ENCODE results near the gene GRIK3.

GRIK3 gene

GRCh38 chr1:37015713-37016112 lies 18.6 kb downstream of the GRIK3 start:
- DNase-seq (ENCODE audit: low read depth): no peak

DNA sequence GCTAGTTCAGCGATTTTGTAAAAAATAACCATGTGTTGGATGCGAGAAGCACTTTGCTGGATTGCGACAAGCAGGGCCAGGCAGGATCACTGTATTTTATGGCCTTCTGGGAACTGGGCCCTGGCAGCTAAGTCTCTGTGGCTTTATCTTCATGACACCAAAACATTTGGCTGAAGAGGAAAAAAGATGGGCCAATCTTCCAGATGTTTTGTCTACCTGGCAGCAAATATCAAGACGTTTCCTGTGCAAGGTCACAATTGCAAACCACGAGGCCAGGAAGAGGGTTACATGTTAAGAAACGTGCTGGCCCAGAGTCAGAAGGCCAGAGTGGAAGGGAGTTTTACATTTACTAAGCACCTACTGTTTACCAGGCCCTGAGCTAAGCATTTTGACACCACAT lies 22.1 kb downstream of the GRIK3 start:
- no peak for DNase-seq (ENCODE audit: low read depth)

DNA sequence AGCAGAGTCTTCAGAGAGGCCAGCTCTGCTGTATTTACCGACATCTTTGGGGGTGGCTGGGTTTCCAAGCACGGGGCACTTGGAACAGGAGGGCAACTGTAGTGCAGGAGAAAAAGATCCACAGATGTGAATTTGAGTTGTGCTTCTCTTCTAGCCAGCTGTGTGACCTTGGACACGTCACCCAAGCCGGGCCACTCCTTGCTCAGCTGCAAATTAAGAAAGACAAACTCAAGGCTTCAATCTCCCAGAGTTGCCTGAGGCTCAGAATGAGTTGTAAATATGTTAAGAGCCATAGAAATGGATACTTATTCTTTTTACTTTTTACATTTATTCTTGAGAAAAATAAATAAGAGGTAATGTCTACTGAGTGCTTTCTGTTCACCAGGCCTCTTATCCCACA lies 24.3 kb downstream of the GRIK3 start:
- no peak for DNase-seq (ENCODE audit: low read depth)

- no peak for DNase-seq (ENCODE audit: low read depth)
Observed at GRCh38 chr1:37009521-37009920, 24.8 kb downstream of the GRIK3 start.

DNA sequence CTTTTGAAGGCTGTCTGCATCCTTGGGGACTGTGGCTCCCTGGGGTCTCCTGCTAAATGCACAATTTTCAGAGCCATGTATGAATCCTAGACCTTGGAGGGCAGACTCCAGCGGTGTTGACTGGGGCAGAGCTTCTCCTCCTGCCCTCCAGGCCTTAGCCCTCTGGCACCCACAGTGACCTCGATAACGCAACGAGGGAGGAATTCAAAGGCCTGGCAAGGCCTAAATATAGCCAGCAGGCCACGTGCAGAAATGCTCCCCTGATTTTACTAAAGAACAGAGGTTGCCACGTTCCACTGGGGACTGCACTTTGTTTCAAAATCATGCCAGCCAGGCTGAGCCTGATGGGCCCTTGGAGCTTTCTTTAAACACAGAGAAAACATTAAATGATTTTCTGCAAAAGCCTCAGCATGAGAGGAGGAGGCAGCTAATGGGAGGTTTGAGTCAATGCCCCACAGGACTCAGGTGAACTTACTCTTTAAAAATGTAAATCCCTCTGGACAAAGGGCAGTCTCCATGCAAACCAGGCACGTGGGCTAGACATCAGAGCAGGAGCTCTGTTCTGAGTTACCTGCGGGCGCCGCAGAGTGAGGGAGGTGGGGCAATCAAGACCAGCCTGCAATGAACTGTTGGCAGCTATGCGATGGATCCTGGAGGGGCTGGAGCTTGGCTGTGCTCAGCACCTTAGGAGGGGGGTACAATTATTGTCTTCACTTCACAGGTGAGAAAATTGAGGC lies 28.0 kb downstream of the GRIK3 start:
- no peak for DNase-seq (ENCODE audit: low read depth)

- no peak for DNase-seq (ENCODE audit: low read depth)
Observed at GRCh38 chr1:37002898-37003297, 31.4 kb downstream of the GRIK3 start.

- DNase-seq (ENCODE audit: low read depth): no peak
Observed at GRCh38 chr1:37001703-37002102, 32.6 kb downstream of the GRIK3 start.

- DNase-seq (ENCODE audit: low read depth): no peak
Observed at GRCh38 chr1:36996106-36996505, 38.2 kb downstream of the GRIK3 start.

DNA sequence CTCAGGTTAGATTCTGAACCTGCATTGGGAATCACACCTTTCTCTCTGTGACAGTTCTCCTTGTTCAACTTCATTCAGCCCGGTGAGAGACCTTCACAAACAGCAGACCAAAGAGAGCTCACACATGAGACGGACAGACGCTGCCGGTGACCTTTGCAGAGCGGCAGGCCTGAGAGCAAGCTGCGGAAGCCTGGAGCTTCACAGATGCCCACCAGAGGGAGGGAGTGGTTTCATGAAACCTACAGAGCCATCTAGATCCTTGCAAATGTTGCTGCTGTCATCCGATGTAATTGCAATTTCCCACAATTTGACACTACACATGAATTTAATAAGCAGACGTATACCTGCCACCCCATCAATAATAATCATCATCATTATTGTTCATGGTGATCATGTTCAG lies 39.4 kb downstream of the GRIK3 start:
- no peak for DNase-seq (ENCODE audit: low read depth)

DNA sequence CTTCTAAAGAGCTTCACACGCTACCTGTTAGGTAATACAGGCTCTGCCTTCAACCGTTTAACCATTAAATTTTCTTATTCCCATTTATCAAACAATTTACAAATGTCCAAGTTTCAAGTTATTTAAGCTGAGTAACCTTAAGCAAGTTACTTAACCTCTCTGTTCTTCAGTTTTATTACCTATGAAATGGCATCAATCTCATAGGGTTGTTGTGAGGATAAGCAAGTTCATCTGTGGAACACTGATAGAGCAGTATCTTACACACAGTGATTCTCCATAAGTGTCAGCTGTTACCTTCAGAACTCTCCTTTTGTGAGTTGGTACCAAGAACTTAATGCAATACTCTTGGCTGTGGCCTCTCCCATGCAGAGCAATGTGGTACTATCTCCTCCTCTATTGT lies 40.0 kb downstream of the GRIK3 start:
- DNase-seq (ENCODE audit: low read depth): no peak

- no peak for DNase-seq (ENCODE audit: low read depth)
Observed at GRCh38 chr1:36992139-36992943, 42.0 kb downstream of the GRIK3 start.

DNA sequence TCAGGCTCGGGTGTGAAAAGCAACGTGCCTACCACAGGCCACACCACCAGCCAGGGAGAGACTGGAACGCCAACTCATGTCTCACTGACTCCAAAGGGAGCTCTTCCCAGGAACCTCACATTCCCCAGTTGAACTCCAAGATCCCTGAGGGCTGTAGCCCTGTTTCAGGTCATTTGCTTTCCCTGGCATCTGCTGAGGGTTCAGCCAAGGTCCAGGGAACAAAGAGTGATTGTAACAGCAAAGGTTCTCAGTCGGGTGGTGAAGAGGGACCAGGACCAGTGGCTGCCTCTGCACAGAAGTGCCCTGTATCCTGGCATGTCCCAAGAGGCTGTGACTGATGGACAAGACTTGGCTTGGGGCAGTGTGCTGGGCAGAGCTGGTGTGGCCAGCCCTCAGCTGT lies 42.8 kb downstream of the GRIK3 start:
- no peak for DNase-seq (ENCODE audit: low read depth)

- no peak for DNase-seq (ENCODE audit: low read depth)
Observed at GRCh38 chr1:36990928-36991327, 43.4 kb downstream of the GRIK3 start.

DNA sequence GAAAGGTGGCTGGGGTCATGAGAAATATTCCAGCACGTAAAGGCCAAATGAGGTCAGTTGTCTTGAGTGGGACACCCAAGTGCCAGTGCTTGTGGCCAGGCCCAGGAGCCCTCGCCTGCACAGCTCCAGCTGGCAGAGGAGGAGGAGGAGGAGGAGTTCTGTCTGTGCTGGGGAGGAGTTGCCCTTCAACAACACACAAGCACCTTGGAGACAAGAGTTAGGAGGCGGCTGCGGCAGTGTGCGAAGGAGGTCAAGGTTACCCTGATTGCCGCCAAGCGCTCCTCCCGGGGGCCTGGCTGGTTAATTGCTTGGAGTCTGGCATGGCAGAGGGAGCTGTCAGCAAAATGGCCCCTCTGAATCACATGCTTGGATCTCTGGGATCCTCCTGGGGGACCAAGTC lies 45.1 kb downstream of the GRIK3 start:
- no peak for DNase-seq (ENCODE audit: low read depth)

DNA sequence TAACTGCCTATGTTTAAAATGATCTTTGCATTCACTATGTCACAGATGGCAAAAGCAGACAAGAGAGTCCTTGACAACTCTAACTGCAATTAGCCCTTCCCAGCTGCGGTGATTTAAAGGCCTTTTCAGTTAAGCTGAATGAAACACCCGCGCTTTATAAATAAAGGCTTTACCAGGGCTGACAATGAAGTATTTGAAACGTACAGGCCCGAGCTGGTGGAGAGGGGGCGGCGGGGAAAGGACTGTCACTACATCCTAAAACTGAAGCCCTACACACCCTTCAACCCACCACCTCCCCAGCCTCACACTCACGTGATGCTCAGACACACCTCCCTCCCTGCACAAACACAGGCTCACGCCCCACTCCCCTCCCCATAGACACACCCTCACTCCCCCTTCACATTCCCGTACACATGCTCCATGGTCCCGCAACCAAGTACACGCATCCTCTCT lies 45.5 kb downstream of the GRIK3 start:
- DNase-seq (ENCODE audit: low read depth): no peak

DNA sequence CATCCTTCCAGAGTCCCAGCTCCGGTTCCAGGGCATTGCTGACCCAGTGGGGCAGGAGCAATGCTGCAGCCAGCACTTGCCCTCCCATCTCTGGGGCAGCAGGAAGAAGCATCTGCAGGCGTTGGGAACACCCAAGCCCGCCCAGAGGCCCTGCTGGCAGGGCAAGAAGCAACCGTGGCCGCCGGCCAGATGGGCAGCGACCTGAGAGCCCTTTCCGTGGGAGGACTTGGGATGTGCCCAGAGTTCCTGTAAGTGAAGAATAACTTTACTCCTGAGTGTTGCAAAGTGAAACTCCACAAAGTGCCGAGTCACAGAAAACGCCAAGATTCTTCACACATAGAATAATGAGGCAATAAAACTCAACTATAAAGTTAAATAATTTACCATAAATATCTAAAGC lies 46.0 kb downstream of the GRIK3 start:
- DNase-seq (ENCODE audit: low read depth): no peak

GRCh38 chr1:36987276-36987675 lies 47.0 kb downstream of the GRIK3 start:
- DNase-seq (ENCODE audit: low read depth): no peak

DNA sequence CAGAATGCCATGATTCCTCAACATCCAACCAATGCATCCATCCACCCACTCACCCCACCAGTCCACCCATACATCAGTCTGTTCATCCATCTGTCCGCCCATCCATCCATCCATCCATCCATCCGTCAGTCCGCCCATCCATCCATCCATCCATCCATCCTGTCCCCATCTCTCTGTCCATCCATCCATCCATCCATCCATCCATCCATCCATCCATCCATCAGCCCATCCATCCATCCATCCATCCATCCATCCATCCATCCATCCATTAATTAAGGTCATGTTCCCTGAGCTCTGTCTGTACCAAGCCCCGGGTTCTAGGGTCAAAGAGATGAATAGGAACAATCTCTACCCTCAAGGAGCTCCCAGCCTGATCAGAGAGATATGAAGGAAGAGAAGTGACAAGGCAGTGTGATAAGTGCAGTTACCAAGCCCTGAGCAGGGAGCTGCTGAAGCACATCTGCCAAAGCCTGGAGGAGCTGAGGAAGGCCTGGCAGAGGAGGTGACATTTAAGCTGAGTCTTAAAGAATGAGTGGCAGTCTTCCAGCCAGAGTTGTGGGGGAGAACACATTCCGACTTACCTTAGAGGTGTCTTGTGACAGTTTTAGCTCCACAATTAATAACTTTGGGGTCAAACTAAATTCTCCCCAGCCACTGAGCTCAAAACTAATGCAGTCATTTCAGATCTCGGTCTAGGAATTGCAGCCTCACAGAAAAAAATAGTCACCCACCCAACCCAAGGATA lies 47.9 kb downstream of the GRIK3 start:
- no peak for DNase-seq (ENCODE audit: low read depth)

GRCh38 chr1:36984675-36985074 lies 49.6 kb downstream of the GRIK3 start:
- no peak for DNase-seq (ENCODE audit: low read depth)

GRCh38 chr1:36984026-36984425 lies 50.3 kb downstream of the GRIK3 start:
- no peak for DNase-seq (ENCODE audit: low read depth)

- no peak for DNase-seq (ENCODE audit: low read depth)
Observed at GRCh38 chr1:36982709-36983108, 51.6 kb downstream of the GRIK3 start.

DNA sequence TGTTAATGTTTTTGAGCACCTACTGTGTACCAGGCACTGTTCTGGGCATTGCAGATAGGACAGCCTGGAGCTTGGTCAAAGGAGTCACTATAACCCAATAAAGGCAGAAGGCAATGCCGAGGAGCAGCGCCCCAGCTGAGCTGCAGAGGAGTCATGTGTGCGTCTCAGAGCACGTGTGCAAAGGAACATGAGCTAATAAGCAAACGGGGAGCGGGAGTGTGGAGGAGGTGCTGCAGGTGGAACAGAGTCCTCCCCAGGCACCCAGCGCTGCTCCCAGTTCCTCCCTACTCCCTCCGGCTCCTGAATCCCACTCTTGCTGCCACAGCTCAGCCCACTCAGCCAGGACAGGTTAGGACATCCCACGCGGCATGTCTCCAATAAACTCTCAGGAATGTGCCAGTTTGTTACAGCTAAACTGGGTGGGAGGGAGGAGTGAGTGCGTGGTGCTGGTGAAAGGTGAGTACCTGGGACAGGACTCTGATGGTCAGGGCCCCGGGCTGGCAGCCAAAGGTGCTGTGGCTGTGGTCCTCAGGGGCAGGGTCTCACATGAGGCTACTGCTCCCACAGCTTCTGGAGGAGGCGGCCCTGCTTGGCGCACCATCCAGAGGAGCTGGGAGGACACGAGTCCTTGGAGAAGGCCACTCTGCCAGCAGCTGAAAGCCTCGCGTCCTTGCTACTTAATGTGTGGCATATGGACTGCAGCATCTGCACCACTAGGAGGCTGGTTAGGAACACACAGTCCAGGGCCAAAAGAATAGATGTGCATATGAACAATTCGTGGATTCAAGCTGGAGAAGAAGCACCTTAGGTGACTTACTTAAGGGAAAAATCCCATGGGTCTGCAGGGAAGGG lies 52.3 kb downstream of the GRIK3 start:
- no peak for DNase-seq (ENCODE audit: low read depth)
